ENCODE data around the gene GSTT4.

- TF ChIP-seq EP300 (IDR thresholded peaks at IDR 0.05; ENCODE audit: borderline replicate concordance in 1 of 2, low read depth in 1 of 2, low read length in 1 of 2) (no peak), CTCF (IDR thresholded peaks at IDR 0.05) (no peak), POLR2AphosphoS5 (IDR thresholded peaks at IDR 0.05; ENCODE audit: low read depth, low read length) (no peak), ELF1 (IDR thresholded peaks at IDR 0.05) (no peak), EZH2phosphoT487 (IDR thresholded peaks at IDR 0.05; ENCODE audit: borderline replicate concordance, low read depth) (no peak), GABPA (IDR thresholded peaks at IDR 0.05; ENCODE audit: low read depth) (no peak), REST (IDR thresholded peaks at IDR 0.05; ENCODE audit: low read depth, low read length) (no peak), USF1 (IDR thresholded peaks at IDR 0.05; ENCODE audit: borderline replicate concordance, low read depth) (no peak), MAX (IDR thresholded peaks at IDR 0.05; ENCODE audit: low read depth) (no peak), MEF2A (IDR thresholded peaks at IDR 0.05; ENCODE audit: borderline replicate concordance, low read depth) (no peak), RFX5 (IDR thresholded peaks at IDR 0.05; ENCODE audit: low read length) (no peak), FOSL2 (IDR thresholded peaks at IDR 0.05; ENCODE audit: borderline replicate concordance, low read depth) (no peak), TEAD4 (IDR thresholded peaks at IDR 0.05; ENCODE audit: borderline replicate concordance, insufficient read depth) (no peak)
Measured at GRCh38 chr22:24027389-24027975, 22.2 kb upstream of the GSTT4 start.
